Sigmoid colon (tissue), 7 donors: ENCODE results near the gene CEP170B. TPM values are rescaled to one million over a fixed set of nuclear protein-coding genes. Genes with fewer than 3 reads are reported as not detected.

Experiments
- DNase-seq: peaks from one replicate; pipeline ENCODE4 v3.0.0-alpha.2; 2019
- H3K27ac ChIP-seq, 4 donors: fragments of 200-600 bp; sonication (generic); one replicate each; pipeline ENCODE4 v1.5.1; 2016 to 2019; ENCODE audit warnings: mild to moderate bottlenecking in 1 of 4
- H3K27me3 ChIP-seq, 3 donors: fragments of 200-600 bp; sonication (generic); one replicate each; pipeline ENCODE4 v1.5.1; 2019; ENCODE audit warnings: mild to moderate bottlenecking in 1 of 3
- H3K36me3 ChIP-seq, 4 donors: fragments of 200-600 bp; sonication (generic); one replicate each; pipeline ENCODE4 v1.5.1; 2016 to 2019
- H3K4me1 ChIP-seq, 4 donors: fragments of 200-600 bp; sonication (generic); one replicate each; pipeline ENCODE4 v1.5.1; 2017 to 2019
- H3K4me3 ChIP-seq, 4 donors: fragments of 200-600 bp; sonication (generic); one replicate each; pipeline ENCODE4 v1.5.1; 2017 to 2019; ENCODE audit warnings: mild to moderate bottlenecking in 2 of 4, moderate library complexity in 1 of 4
- H3K9me3 ChIP-seq, 4 donors: fragments of 200-600 bp in 3 of 4; sonication (generic) in 3 of 4; one replicate each; pipeline versions ENCODE4 v1.5.1 to v1.6.1; 2013 to 2019
- CTCF ChIP-seq, 4 experiments: fragments of 450-650 bp in 3 of 4; fragments of 200-600 bp in 1 of 4; IDR thresholded peaks; one replicate each; pipeline ENCODE4 v1.5.1; 2016 to 2019; ENCODE audit warnings: antibody characterized with exemption in 4 of 4, mild to moderate bottlenecking in 3 of 4, moderate library complexity in 2 of 4
- EP300 ChIP-seq, 4 donors: sonication (generic); formaldehyde crosslinking; IDR thresholded peaks; one replicate each; pipeline ENCODE4 v1.6.1; 2017; ENCODE audit warnings: antibody characterized with exemption in 4 of 4
- POLR2A ChIP-seq, 2 donors: fragments of 450-650 bp; IDR thresholded peaks; one replicate each; pipeline ENCODE4 v1.6.1; 2016; ENCODE audit warnings: antibody characterized with exemption in 2 of 2, mild to moderate bottlenecking in 2 of 2, moderate library complexity in 2 of 2
- POLR2AphosphoS5 ChIP-seq, 4 donors: sonication (generic); formaldehyde crosslinking; IDR thresholded peaks; one replicate each; pipeline ENCODE4 v1.6.1; 2017; ENCODE audit warnings: antibody characterized with exemption in 4 of 4
- WGBS, 2 donors: extraction: QIAGEN DNeasy Blood & Tissue Kit; methylation state at CpG; one replicate each; pipeline ENCODE4 v1.1.7; 2013; 5-methylcytosine and 5-hydroxymethylcytosine counted together
- intact Hi-C: fragments of 100-400 bp; cut with DNase I; formaldehyde crosslinking; loops from one replicate; pipeline ENCODE4 v1.15.1; 2023
- polyA plus RNA-seq, 3 donors: library from polyadenylated mRNA; stranded (reverse); fragments of 200-250 nt; gene quantifications; one replicate each; pipeline ENCODE4 v1.2.3, GENCODE V29; 2013
- total RNA-seq, 4 donors: library from RNA; depleted of rRNA; stranded (reverse); fragments of >200 nt; gene quantifications; one replicate each; pipeline ENCODE4 v1.1.0, GENCODE V29; 2016
- donor health status: healthy with polysubstance abuse.
- donor health status: Bipolar disorder and iron deficiency.
- donor health status: healthy.

Gene CEP170B
- total and polyA plus RNA-seq, 7 donors = 5.4 to 60.0 (median 14.9) TPM

GRCh38 chr14:104875811-104876210 lies 10.7 kb downstream of the CEP170B start:
- 95 to 98% methylated on average over 8 of the region's 8 CpGs for WGBS, 2 donors
- Histone ChIP-seq H3K36me3 (peaks cover 6 to 29% (median 7%) of the 10 kb centered on the region in 4 donors), H3K27me3 (no peaks in the 10 kb centered on the region), H3K4me3 (no peak overlapping the region), H3K4me1 (peaks cover 0 to 11% (median 3%) of the 10 kb centered on the region in 4 donors), H3K9me3 (no peaks in the 10 kb centered on the region), H3K27ac (no peak overlapping the region)
- intact Hi-C loops = no loop called here
- no peak for TF ChIP-seq CTCF (IDR thresholded peaks at IDR 0.05)
- TF ChIP-seq POLR2A (IDR thresholded peaks at IDR 0.05) = no peak
- no peak for TF ChIP-seq POLR2AphosphoS5 (IDR thresholded peaks at IDR 0.05)
- TF ChIP-seq EP300 (IDR thresholded peaks at IDR 0.05) = no peak
- no peak for DNase-seq

- WGBS, 2 donors = 86 to 90% methylated on average over 8 of the region's 8 CpGs
- intact Hi-C loops = no loop called here
- no peak for TF ChIP-seq POLR2AphosphoS5 (IDR thresholded peaks at IDR 0.05)
- TF ChIP-seq POLR2A (IDR thresholded peaks at IDR 0.05) = no peak
- TF ChIP-seq EP300 (IDR thresholded peaks at IDR 0.05) = no peak
- no peak for TF ChIP-seq CTCF (IDR thresholded peaks at IDR 0.05)
- H3K36me3 ChIP-seq = peaks cover 6 to 33% (median 9%) of the 10 kb centered on the region in 4 donors
- H3K27ac ChIP-seq = no peak overlapping the region
- H3K4me3 ChIP-seq = no peak overlapping the region
- H3K27me3 ChIP-seq = no peaks in the 10 kb centered on the region
- no peaks in the 10 kb centered on the region for H3K9me3 ChIP-seq
- H3K4me1 ChIP-seq = peaks cover 0 to 6% (median 3%) of the 10 kb centered on the region in 4 donors
- DNase-seq = no peak
Observed at GRCh38 chr14:104876251-104876699, 11.2 kb downstream of the CEP170B start.

- DNase-seq = no peak
- intact Hi-C loops = no loop called here
- TF ChIP-seq POLR2A (IDR thresholded peaks at IDR 0.05) = no peak
- no peak for TF ChIP-seq POLR2AphosphoS5 (IDR thresholded peaks at IDR 0.05)
- TF ChIP-seq CTCF (IDR thresholded peaks at IDR 0.05) = no peak
- no peak for TF ChIP-seq EP300 (IDR thresholded peaks at IDR 0.05)
- H3K27me3 ChIP-seq = no peaks in the 10 kb centered on the region
- peaks cover 6 to 33% (median 9%) of the 10 kb centered on the region in 4 donors for H3K36me3 ChIP-seq
- WGBS, 2 donors = 85 to 86% methylated on average over 14 of the region's 14 CpGs
- no peaks in the 10 kb centered on the region for H3K9me3 ChIP-seq
- no peak overlapping the region for H3K4me3 ChIP-seq
- peaks cover 0 to 6% (median 3%) of the 10 kb centered on the region in 4 donors for H3K4me1 ChIP-seq
- no peak overlapping the region for H3K27ac ChIP-seq
Observed at GRCh38 chr14:104877066-104877805, 12.2 kb downstream of the CEP170B start.

GRCh38 chr14:104877806-104878550 lies 12.9 kb downstream of the CEP170B start:
- no peaks in the 10 kb centered on the region for H3K4me1 ChIP-seq
- no peaks in the 10 kb centered on the region for H3K9me3 ChIP-seq
- peaks cover 6 to 39% (median 10%) of the 10 kb centered on the region in 4 donors for H3K36me3 ChIP-seq
- intact Hi-C loops = no loop called here
- no peak overlapping the region for H3K4me3 ChIP-seq
- no peaks in the 10 kb centered on the region for H3K27me3 ChIP-seq
- TF ChIP-seq CTCF (IDR thresholded peaks at IDR 0.05) (no peak), EP300 (IDR thresholded peaks at IDR 0.05) (no peak), POLR2A (IDR thresholded peaks at IDR 0.05) (no peak), POLR2AphosphoS5 (IDR thresholded peaks at IDR 0.05) (no peak)
- no peak for DNase-seq
- no peak overlapping the region for H3K27ac ChIP-seq
- 68 to 79% methylated on average over 30 of the region's 30 CpGs for WGBS, 2 donors
